Activated CD4-positive, alpha-beta T cell treated with anti-CD3 and anti-CD28 coated beads, Interleukin-2, Interleukin-4, amounts not matched to agents 100 ng/mL and 50 ng/mL, durations not matched to agents 16 hours and 8 hours (primary cell): ENCODE data around the gene PSMB8.

Experiments
- DNase-seq: peaks from one replicate; pipeline ENCODE4 v3.0.0-alpha.2; 2020; ENCODE audit warnings: low spot score

The PSMB8 gene

GRCh38 chr6:32855467-32856174 is 11.8 kb upstream of the PSMB8 start:
- DNase-seq, result no peak

- DNase-seq, result peak; percentile 59
Observed at GRCh38 chr6:32854376-32855178, 10.7 kb upstream of the PSMB8 start.

- DNase-seq, result peak; percentile 95
Observed at GRCh38 chr6:32853541-32854375, 9.9 kb upstream of the PSMB8 start, which contains the start of the genes PSMB9 and TAP1. Gene PSMB9, plus strand, starts transcription at chr6:32854192. Its CDS starts 38 bp downstream, at chr6:32854230. Gene TAP1, minus strand, starts transcription at chr6:32853704. Its CDS starts 68 bp downstream, at chr6:32853636.

- no peak for DNase-seq
Observed at GRCh38 chr6:32852844-32853540, 9.1 kb upstream of the PSMB8 start.

GRCh38 chr6:32852018-32852843 is 8.4 kb upstream of the PSMB8 start:
- peak; percentile 45 for DNase-seq

- no peak for DNase-seq
Observed at GRCh38 chr6:32851025-32851424, 7.2 kb upstream of the PSMB8 start.

GRCh38 chr6:32849126-32849525 is 5.3 kb upstream of the PSMB8 start:
- no peak for DNase-seq

- DNase-seq, result no peak
Observed at GRCh38 chr6:32847795-32848194, 3.9 kb upstream of the PSMB8 start.

GRCh38 chr6:32847004-32847403 is 3.2 kb upstream of the PSMB8 start:
- no peak for DNase-seq

- peak; percentile 69 for DNase-seq
Observed at GRCh38 chr6:32845384-32845884, 1.6 kb upstream of the PSMB8 start.

- DNase-seq, result no peak
Observed at GRCh38 chr6:32844839-32845383, 1.1 kb upstream of the PSMB8 start.

- DNase-seq, result no peak
Observed at GRCh38 chr6:32843331-32843978, 392 bp downstream of the PSMB8 start.

- DNase-seq, result no peak
Observed at GRCh38 chr6:32842690-32843089, 1.2 kb downstream of the PSMB8 start.

GRCh38 chr6:32842021-32842650 is 1.7 kb downstream of the PSMB8 start:
- no peak for DNase-seq

- peak; percentile 86 for DNase-seq
Observed at GRCh38 chr6:32840604-32841246, 3.1 kb downstream of the PSMB8 start.

- no peak for DNase-seq
Observed at GRCh38 chr6:32839356-32839755, 4.5 kb downstream of the PSMB8 start.

GRCh38 chr6:32838114-32838958 is 5.5 kb downstream of the PSMB8 start, which contains the start of gene TAP2:
Gene TAP2, minus strand, starts transcription at chr6:32838739. Its CDS starts 506 bp downstream, at chr6:32838233.
- DNase-seq, result peak; percentile 98

GRCh38 chr6:32837651-32838113 is 6.2 kb downstream of the PSMB8 start:
- no peak for DNase-seq
